NCI-H1417 treated with DMSO at 0.1 percent for 48 hours (cell line): Measurements from ENCODE around the gene BPIFB1.

ENCODE experiments used
- DNase-seq: peaks from one replicate; lab custom pipeline; 2025; lab: John Stamatoyannopoulos, UW

Gene BPIFB1, protein sequence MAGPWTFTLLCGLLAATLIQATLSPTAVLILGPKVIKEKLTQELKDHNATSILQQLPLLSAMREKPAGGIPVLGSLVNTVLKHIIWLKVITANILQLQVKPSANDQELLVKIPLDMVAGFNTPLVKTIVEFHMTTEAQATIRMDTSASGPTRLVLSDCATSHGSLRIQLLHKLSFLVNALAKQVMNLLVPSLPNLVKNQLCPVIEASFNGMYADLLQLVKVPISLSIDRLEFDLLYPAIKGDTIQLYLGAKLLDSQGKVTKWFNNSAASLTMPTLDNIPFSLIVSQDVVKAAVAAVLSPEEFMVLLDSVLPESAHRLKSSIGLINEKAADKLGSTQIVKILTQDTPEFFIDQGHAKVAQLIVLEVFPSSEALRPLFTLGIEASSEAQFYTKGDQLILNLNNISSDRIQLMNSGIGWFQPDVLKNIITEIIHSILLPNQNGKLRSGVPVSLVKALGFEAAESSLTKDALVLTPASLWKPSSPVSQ

DNA sequence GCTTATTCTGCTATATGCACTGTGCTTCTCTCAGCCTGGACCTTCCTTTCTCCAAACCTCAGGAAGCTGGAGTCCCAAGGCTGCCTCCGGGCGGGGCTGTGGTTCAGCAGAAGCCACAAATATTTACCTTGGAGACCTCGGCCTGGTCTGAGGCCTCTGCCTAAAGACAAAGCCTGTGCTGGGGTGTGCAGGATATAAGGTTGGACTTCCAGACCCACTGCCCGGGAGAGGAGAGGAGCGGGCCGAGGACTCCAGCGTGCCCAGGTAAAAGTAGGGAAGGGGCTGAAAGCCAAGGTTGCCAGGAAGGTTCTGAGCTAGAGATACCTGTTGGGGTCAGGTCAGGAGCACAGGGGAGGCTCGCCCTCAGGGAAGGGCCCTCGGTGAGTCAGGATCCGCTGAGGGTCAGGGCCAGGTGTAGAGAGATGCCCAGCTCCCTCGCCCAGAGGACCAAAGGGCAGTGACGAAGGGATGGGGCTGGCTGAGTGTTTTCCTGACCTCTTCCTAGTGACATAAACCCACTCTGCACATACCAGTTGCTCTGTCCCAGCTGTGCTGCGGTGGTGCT lies at the start of gene BPIFB1:
TSS of gene BPIFB1 (plus strand) at position 224 of the 565 bp plus-strand sequence. CDS start 2,860 bp downstream, outside the sequence.
- no peak for DNase-seq

DNA sequence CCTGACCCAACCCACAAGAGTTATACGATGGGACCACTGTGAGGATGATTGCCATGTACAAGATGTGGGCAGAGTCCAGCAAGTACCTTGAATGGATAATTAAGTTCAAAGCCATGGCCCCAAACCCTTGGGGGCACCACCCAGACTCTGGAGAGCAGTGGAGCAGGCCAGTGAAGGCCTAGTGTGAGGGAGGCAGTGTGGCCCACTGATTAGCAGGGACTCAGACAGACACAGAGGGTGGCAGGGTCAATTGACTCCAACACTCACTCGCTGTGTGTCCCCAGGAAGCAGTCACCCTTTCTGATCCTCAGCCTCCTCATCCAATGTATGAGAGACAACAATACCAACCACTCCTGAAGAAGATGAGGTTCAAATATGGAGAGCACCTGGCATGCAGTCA lies 49.0 kb upstream of the BPIFB1 start:
- DNase-seq: no peak

DNA sequence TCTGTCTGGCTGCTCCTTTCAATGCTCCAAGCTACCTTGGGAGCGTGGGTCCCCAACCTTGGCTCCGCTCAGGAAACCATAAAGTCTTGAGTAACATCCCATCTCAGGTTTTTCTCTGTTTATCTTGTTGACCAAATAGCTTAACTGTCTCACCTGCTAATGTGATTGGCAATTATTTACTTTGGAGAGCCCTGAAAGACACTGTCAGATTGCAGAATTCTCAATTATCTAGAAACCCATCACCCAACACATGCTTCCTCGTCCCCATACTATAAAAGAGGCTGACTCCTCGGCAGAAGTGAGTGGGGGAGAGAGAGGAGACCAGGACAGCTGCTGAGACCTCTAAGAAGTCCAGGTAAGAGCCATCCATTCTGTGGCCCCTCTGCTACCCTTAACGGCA lies 47.3 kb upstream of the BPIFB1 start, which contains the start of gene BPIFA1:
TSS of gene BPIFA1 (plus strand) at position 301 of the 400 bp plus-strand sequence. CDS start 1,716 bp downstream, outside the sequence.
- no peak for DNase-seq

DNA sequence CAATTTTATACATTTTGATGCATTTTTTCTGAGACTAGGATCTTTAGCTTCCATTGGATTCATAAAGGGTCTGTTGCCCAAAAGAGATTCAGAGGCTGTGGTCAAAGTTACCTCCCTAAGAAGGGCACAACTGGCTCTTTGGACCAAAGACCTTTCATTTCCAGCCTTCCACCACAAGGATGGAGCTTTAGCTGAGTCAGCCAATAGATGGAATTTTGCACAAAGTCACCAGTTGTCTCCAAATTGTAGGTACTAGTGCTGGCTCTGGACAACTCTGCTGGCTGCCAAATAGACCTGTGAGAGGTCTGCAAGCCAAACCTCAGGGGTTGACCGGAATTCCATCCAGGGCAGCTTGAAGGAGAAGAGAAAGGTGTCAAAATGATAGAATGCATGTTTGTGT lies 46.7 kb upstream of the BPIFB1 start:
- no peak for DNase-seq

DNA sequence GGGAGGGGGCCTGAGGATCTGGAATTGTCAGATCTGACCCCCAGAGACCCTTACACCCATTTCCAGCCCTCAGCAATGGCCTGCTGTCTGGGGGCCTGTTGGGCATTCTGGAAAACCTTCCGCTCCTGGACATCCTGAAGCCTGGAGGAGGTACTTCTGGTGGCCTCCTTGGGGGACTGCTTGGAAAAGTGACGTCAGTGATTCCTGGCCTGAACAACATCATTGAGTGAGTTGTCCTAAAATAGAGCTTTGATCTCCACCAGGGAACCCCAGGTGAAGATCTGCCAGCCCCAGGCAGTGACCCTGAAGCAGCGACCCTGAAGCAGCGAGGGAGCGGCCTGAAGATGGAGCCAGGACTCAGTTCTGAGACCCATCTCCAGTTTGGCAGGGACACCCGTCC lies 45.0 kb upstream of the BPIFB1 start:
- DNase-seq: no peak

DNA sequence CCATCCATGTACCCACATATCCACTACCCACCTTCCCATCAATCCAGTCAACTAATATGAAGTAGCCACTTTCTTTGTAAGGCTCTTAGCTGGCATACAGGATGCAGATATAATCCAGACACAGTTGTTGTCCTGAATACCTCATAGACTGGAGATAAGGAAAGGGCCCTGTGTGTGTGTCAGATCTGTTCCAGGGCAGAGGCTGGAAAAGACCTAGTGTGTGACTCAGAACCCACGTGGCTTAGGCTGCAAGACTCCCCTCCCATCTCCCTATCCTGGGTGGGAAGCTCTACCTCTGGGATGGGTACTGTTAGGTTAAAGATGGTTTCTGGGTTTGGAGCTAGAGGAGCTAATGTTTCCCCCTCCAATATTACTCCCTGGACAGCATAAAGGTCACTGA lies 43.6 kb upstream of the BPIFB1 start:
- no peak for DNase-seq

DNA sequence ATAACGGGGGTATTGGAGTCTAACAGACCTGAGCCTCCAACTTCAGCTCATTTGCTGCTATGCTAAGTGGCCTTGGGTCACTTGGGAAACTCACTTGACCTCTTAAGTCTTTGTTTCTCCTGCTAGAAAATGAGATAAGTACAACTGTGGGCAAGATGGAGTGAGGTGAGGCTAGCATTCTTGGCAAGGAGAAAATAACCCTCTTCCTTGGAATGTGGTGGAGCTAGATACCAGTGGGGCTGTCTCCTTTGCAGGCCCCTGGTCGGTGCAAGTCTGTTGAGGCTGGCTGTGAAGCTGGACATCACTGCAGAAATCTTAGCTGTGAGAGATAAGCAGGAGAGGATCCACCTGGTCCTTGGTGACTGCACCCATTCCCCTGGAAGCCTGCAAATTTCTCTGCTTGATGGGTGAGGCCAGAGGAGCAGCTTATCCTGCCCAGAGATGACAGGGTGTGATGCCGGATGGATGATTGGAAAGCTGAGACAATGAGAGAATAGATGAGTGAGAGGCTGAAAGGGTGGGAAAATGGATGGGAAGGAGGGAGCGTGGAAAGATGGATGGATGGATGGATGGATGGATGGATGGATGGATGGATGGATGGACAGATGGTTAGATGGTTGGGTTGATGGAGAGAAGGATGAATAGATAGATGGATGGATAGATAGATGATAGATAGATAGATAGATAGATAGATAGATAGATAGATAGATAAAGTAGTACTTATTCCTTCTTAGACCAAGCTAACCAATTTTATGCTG lies 42.9 kb upstream of the BPIFB1 start:
- DNase-seq: no peak

DNA sequence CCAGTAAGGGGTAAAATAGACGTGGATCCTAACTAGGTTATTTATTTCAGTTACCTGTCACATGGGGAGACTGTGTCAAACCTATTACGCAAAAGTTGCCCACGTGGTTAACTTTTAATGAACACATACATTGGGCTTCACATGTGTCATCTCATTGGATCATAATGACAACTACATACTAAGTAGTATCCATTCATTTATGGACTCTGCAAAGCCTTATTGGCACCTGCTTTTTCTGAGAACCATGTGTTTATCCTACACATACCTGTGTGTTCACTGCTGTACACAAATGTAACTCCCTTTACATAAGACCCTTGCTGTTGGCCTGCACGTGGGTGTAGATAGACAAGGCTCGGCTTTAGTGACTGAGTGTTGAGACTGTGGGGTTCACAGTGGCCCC lies 42.1 kb upstream of the BPIFB1 start:
- no peak for DNase-seq

DNA sequence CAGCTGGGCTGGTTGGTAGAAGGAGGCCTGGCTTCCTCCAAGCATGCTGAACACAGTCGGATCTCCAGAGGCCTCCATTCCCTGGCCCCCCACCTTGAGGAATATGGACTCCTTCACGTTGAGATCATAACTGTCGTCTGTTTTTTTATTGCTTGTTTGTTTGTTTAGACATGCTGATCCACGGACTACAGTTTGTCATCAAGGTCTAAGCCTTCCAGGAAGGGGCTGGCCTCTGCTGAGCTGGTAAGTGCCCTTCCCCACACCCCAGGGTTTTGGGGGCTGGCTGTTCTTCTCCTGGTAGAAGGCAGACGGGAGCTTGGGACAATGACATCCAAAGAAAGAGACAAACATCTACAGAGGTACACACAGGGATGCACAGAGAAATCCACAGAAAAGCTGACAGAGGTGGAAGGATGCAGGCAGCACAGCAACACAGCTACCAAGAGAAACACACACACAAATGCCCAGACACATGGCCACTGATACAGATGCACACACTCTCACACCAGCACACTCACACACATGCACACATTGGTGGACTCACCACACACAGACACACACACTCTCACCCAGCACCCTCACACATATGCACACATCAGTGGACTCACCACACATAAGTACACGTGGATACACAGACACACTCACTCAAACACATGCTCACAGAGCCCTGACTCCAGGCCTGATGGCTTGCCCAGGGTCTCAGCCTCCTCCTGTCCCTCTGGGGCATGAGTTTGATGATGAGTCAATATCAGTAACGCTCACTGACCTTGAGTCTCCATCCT lies 40.5 kb upstream of the BPIFB1 start:
- no peak for DNase-seq

DNA sequence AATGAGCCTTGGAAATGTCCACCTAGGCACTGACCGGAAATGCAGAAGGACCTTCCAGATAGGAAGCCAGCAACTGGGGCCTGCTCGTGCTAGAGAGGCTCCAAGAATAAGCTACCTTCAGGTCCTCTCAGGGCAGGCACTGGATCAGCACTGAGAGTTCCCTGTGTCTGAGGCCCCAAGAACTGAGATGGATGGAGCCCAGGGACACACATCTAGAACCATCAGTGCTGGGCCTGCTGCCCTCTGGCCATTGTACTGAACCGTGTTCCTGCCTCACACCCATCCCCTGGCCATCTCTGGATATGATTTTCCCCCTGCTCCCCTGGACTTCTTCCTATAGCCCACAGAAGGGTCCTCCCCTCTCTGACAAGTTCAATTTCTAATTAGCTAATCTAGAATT lies 36.9 kb upstream of the BPIFB1 start:
- DNase-seq: no peak

DNA sequence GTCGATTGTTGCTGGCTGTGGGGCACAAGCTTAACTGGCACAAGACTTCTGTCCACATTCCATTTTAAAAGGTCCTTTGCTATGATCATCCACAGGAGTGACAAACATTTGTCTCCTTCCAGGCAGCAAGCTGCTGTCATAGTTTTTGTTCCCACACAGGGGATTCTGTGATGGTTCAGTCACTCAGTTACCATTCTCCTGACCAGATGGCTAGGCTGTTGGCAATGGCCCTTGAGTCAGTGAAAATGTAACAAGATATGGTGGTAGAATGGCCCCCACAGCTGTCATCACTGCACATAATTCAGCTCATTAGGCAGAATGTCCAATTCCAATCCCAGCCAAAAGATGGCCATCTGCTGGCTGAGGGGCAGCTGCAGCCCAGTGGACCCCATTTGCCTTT lies 33.6 kb upstream of the BPIFB1 start:
- no peak for DNase-seq

DNA sequence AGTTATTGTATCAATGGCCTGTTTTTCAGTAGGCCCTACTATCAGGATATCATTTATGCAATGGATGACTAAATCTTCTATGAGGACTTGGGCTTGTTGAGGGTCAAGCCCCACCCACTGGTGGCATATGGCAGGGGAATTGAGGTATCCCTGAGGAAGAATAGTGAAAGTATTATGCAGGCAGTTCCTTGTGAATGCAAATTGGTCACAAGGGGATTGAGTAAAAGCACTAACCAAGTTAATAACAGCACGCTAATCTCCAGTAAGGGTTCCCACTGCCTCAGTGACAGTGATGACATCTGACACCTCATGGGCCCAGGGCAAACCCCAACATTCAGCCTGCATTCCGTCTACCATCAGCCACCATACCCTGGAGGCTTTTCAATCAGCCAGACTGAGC lies 32.3 kb upstream of the BPIFB1 start:
- DNase-seq: no peak

DNA sequence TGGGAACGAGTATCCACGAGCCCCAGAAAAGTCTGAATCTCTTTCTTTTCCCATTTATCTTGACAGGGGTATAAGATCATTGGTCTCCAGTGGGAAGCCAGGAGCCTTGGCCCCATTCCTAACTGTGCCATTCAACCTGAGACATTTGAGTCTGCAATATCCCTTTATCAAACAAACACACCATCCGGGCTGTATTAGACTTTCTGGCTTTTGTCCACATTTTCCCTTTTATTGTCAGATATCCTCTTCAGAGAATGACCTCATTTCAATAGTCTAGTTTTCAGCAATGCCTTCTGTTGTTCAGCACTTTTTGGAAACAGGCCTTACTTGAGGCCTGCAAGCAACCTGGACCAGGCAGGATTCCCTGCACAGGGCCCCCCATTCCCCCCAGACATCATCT lies 31.5 kb upstream of the BPIFB1 start:
- no peak for DNase-seq

DNA sequence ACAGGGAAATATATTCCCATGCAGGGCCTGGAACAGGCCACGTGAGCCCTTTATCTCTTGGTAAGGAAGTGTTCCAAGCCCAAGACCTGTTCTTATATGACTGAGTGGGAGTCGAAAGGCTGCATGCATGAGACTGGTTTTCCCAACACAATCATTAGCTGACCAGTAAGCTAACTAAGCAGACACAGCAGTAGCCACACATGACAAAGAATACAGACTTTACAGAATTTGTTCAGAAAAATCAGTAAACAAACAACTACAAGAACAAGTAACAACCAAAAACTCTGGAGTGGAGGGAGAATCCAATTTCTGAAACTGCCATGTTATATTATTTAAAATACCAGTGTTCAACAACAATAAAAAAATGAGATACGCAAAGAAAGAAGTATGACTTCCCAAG lies 30.6 kb upstream of the BPIFB1 start:
- DNase-seq: no peak

DNA sequence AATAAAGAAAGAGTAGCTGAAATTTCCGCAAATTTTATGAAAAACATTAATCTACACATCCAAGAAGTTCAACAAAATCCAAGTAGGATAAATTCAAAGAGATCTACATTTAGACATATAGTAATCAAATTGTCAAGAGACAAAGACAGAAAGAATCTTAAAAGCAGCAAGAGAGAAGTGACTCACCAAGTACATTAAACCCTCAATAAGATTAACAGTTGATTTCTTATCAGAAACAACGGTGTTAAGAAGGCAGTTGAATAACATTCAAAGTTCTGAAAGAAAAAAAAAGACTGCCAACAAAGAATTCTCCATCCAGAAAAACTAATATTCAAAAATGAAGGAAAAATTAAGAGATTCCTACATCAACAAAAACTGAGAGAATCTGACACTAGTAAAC lies 28.0 kb upstream of the BPIFB1 start:
- DNase-seq: no peak

DNA sequence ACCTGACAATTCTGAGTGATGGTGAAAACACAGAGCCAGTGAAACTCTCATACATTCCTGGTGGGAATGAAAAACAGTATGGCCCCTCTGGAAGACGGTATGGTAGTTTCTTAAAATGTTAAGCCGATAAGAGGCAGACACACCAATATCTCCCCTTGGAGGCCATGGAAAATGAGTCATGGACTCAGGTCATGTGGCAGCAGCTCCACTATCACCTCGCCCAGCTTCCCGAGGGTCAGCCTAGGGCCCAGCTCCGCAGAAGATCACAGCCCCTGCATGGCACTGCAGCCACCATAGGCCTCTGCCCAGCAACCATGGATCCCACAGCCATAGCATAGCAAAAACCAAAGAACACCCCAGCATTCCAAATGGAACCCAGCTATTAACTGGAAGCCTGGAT lies 25.8 kb upstream of the BPIFB1 start:
- DNase-seq: no peak

DNA sequence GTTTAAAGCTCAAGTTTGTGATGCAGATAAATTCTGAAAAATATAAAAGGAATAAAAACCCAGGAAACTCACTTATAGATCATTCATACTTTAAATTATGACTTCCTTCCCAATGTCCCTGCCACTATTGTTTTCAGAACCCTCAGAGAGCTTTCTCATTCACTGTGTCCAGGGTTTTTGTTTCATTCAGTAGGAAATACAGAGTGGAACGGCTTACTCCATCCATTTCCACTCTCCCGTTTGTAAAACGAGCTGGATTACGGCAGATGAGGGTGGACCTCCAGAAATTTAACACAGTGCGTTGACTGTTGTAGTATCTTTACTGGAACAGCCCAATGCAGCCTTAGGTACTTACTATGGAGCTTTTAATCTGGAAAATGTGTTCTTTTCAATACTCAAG lies 23.6 kb upstream of the BPIFB1 start:
- no peak for DNase-seq

DNA sequence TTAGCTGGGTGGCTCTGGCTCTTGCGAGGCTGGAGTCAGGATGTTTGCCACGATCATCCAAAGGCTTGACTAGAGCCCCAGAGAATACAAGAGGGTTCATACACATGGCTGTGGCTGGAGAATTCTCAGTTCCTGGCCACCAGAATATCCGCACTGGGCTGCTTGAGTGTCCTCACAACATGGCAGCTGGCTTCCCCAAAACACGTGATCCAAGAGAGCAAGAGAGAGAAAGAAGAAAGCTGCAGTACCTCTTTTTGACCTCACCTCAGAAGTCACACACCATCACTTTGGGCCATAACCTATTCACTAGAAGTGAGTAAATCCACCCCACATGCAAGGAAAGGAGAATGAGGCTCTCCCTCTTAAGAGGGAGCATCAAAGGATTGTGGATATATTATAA lies 21.5 kb upstream of the BPIFB1 start:
- DNase-seq: no peak

DNA sequence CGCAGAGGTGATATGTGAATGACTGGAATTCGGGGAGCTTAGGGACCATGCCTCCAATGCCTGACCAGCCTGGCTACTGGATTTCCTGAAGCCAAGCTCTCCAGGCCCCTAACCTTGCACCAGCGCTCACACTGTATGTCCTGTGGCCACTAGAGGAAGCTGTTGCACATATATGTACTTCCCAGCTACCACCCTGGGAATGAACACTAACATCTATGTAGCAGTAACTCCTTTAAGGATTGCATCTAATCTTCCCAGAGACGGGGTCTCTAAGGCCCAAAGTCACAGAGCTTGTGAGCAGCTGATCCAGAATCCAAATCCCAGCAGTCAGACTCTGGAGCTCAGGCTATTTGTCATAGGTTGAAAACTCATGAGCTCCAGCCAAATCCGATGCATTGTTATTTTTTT lies 20.4 kb upstream of the BPIFB1 start:
- no peak for DNase-seq

DNA sequence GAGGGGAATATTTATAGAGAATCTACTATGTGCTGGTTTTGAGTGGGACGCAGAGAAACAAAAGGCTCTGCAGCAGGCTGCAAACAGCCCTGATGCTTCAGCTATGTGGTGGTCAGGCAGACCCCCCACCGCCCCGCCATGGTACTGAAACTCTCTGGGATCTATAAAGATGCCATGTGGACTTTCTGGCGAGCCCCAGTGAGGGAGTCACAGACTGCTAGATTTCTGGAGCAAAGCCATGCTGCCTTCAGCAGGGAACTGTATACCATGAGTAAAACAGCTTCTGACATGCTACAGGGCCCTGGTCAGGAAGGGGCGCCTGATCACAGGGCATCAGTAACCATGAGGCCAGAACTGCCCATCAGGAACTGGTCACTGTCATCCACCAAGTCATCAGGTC lies 19.2 kb upstream of the BPIFB1 start:
- DNase-seq: no peak

DNA sequence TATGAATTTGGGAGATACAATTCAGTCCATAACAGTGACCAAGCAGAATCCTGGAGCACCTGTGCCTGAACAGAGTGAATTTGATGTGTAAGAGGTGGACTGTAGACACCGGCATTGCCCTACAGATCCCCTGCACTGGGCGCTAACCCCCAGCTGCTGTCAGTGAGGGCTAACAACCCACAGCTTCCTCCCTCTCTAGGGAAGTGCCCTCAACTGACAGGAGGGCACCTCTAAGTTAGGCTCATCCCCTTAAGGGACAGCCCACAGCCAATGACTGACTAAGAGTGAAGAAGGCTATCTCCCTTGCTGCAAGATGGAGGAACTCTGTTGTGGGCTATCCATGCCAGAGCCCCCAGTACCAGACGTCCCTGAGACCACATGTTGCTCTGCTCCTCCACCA lies 15.3 kb upstream of the BPIFB1 start:
- DNase-seq: no peak
